Measurements from ENCODE around the gene SSBP2. TPM values are rescaled to one million over a fixed set of nuclear protein-coding genes. Genes with fewer than 3 reads are reported as not detected.
A peak's percentile ranks its signal among the peaks of the same experiment; 100 is the strongest.
"Not testable (repeated sequence)": the region's sequence is repeated elsewhere in the genome, so short reads cannot be mapped to it uniquely, and the experiment has no call there.

SSBP2 gene
- total RNA-seq, 1 donor from 2014 or later, result 85.2 TPM

DNA sequence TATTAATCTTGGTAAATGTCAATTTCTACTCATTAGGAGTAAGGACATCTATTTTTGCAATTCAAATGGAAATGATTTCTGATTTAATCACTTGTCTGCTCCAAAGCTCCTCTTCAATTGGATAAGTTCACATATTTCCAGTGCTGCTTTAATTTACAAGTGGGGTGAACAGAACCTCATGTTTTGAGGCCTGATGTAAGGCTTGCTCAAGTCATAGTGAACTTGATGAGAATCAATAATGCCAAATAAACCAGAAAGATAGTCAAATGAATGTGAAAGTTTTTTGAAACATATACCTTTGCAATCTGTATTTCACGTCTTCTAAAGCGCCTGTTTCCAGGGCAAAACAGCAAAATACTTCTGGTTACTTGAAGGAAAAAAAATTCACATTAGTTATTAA lies 341.5 kb downstream of the SSBP2 start:
- no peak overlapping the region for H3K27ac Mint-ChIP-seq
- H3K9me3 Mint-ChIP-seq, result no peaks in the 10 kb centered on the region
- DNase-seq (ENCODE audit: extremely low spot score, unreplicated experiment), result no peak
- peaks cover 10% of the 10 kb centered on the region for H3K36me3 Mint-ChIP-seq
- TF ChIP-seq, protein P1, sequence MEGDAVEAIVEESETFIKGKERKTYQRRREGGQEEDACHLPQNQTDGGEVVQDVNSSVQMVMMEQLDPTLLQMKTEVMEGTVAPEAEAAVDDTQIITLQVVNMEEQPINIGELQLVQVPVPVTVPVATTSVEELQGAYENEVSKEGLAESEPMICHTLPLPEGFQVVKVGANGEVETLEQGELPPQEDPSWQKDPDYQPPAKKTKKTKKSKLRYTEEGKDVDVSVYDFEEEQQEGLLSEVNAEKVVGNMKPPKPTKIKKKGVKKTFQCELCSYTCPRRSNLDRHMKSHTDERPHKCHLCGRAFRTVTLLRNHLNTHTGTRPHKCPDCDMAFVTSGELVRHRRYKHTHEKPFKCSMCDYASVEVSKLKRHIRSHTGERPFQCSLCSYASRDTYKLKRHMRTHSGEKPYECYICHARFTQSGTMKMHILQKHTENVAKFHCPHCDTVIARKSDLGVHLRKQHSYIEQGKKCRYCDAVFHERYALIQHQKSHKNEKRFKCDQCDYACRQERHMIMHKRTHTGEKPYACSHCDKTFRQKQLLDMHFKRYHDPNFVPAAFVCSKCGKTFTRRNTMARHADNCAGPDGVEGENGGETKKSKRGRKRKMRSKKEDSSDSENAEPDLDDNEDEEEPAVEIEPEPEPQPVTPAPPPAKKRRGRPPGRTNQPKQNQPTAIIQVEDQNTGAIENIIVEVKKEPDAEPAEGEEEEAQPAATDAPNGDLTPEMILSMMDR (conservative IDR thresholded peaks at IDR 0.05), result no peak
- no peak overlapping the region for H3K4me3 Mint-ChIP-seq
- no peaks in the 10 kb centered on the region for H3K27me3 Mint-ChIP-seq
- H3K4me1 Mint-ChIP-seq (ENCODE audit: unreplicated experiment), result peaks cover 8% of the 10 kb centered on the region

- no peak overlapping the region for H3K27ac Mint-ChIP-seq
- H3K27me3 Mint-ChIP-seq, result no peaks in the 10 kb centered on the region
- DNase-seq (ENCODE audit: extremely low spot score, unreplicated experiment), result no peak
- no peaks in the 10 kb centered on the region for H3K9me3 Mint-ChIP-seq
- no peak overlapping the region for H3K4me3 Mint-ChIP-seq
- peaks cover 8% of the 10 kb centered on the region for H3K4me1 Mint-ChIP-seq (ENCODE audit: unreplicated experiment)
- TF ChIP-seq, protein P1 (conservative IDR thresholded peaks at IDR 0.05), result no peak
- H3K36me3 Mint-ChIP-seq, result peaks cover 10% of the 10 kb centered on the region
Measured at GRCh38 chr5:81408496-81408895, 342.4 kb downstream of the SSBP2 start.

- H3K4me3 Mint-ChIP-seq, result not testable (repeated sequence)
Measured at GRCh38 chr5:81407811-81408210, 343.1 kb downstream of the SSBP2 start.

GRCh38 chr5:81405126-81405891 lies 345.6 kb downstream of the SSBP2 start:
- H3K4me3 Mint-ChIP-seq, result no peak overlapping the region
- no peaks in the 10 kb centered on the region for H3K9me3 Mint-ChIP-seq
- H3K4me1 Mint-ChIP-seq (ENCODE audit: unreplicated experiment), result peaks cover 15% of the 10 kb centered on the region
- H3K27me3 Mint-ChIP-seq, result no peaks in the 10 kb centered on the region
- TF ChIP-seq, protein P1 (conservative IDR thresholded peaks at IDR 0.05), result no peak
- H3K36me3 Mint-ChIP-seq, result peaks cover 10% of the 10 kb centered on the region
- DNase-seq (ENCODE audit: extremely low spot score, unreplicated experiment), result no peak
- no peak overlapping the region for H3K27ac Mint-ChIP-seq

More at GRCh38 chr5:81407811-81408210, 343.1 kb downstream of the SSBP2 start:
- not testable (repeated sequence) for H3K27me3 Mint-ChIP-seq; H3K36me3 Mint-ChIP-seq; DNase-seq (ENCODE audit: extremely low spot score, unreplicated experiment); H3K9me3 Mint-ChIP-seq; H3K4me1 Mint-ChIP-seq (ENCODE audit: unreplicated experiment)
- H3K27ac Mint-ChIP-seq, result peak overlapping the region; percentile 13

DNA sequence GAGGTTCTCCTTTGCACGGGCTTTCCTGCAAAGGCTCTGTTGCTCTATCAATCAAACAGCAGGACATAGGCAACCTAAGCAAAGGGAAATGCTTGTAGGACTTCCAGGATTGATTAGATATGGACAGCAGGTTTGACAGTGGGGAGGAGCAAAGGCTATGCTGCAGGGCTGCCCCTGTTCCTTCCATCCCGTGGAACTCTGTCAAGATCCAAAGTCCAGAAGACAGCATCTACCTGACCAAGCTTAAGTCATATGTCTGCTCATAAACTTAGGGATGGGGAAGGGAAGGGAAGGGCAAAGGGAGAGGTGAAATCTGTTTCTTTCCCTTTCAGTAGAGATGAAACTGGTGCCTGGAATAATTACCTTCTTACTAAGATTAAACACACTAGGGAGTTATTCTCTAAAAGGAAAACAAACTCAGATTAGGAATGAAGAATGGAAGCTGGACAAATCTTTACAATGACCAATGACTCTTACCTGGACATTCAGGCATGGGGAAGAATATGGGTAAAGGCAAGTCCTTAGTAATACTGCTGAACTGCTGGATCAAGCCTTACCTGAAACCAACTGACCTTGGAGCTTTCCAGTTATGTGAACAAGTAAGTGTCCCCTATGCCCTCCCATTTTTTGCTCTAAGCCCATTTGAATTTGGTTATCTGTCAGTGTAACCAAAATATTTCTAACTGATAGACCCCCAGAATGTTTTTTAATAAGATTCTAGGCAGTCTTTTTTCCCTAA lies 348.5 kb downstream of the SSBP2 start:
- DNase-seq (ENCODE audit: extremely low spot score, unreplicated experiment), result no peak
- Mint-ChIP-seq H3K36me3 (peaks cover 5% of the 10 kb centered on the region), H3K27me3 (peaks cover 4% of the 10 kb centered on the region), H3K9me3 (no peaks in the 10 kb centered on the region), H3K4me1 (ENCODE audit: unreplicated experiment) (peaks cover 8% of the 10 kb centered on the region), H3K4me3 (no peak overlapping the region), H3K27ac (no peak overlapping the region)
- TF ChIP-seq, protein P1 (conservative IDR thresholded peaks at IDR 0.05), result no peak

DNA sequence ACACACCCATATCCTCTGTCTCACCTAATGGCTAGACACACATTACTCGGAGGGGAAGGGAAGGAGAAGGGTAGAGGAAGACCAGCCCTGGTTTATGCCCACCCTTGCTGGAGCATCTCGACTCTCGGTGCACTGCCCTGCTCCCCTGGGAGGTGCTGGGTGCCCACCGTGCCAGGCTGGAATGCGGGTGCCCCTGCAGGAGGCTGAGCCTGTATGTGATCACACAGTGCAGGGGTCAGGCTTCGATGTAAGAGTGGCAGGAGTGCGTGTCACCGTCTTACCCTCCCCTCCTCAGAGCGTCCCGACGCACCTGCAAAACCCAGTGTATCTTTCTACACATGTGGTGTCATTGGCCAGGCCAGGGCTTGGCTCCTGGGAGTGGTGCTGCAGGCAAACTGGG lies 349.6 kb downstream of the SSBP2 start:
- peaks cover 8% of the 10 kb centered on the region for H3K4me1 Mint-ChIP-seq (ENCODE audit: unreplicated experiment)
- H3K9me3 Mint-ChIP-seq, result no peaks in the 10 kb centered on the region
- H3K27me3 Mint-ChIP-seq, result peaks cover 10% of the 10 kb centered on the region
- DNase-seq (ENCODE audit: extremely low spot score, unreplicated experiment), result no peak
- H3K36me3 Mint-ChIP-seq, result no peaks in the 10 kb centered on the region
- H3K4me3 Mint-ChIP-seq, result no peak overlapping the region
- no peak overlapping the region for H3K27ac Mint-ChIP-seq
- TF ChIP-seq, protein P1 (conservative IDR thresholded peaks at IDR 0.05), result no peak
